Natural killer cell (primary cell): ENCODE measurements around the gene DCTN2. TPM values are rescaled to one million over a fixed set of nuclear protein-coding genes. Genes with fewer than 3 reads are reported as not detected.
A peak's percentile ranks its signal among the peaks of the same experiment; 100 is the strongest.
"Not testable (repeated sequence)": the region's sequence is repeated elsewhere in the genome, so short reads cannot be mapped to it uniquely, and the experiment has no call there.

Source experiments
- ATAC-seq, 3 donors: fragments of 150-1000 bp in 2 of 3; fragments of 200-7000 bp in 1 of 3; cut with Tn5 transposase; 1 replicate in 1 of 3; 2 replicates in 2 of 3; pipeline ENCODE4 v1.10.0; 2021; ENCODE audit warnings: mild to moderate bottlenecking in 2 of 3, moderate library complexity in 2 of 3
- DNase-seq, 2 donors: peaks; one replicate each; pipeline versions ENCODE4 v3.0.0 to v3.0.0-alpha.2; 2013 to 2021; ENCODE audit warnings: mixed read lengths in 1 of 2
- H3K27ac ChIP-seq: one replicate; pipeline ENCODE4 v1.5.1; 2013; ENCODE audit warnings: mild to moderate bottlenecking, low read length
- H3K27me3 ChIP-seq: one replicate; pipeline ENCODE4 v1.6.1; 2013; ENCODE audit warnings: low read length; ENCODE audit not compliant: control insufficient read depth, insufficient read depth
- H3K36me3 ChIP-seq: one replicate; pipeline ENCODE4 v1.6.1; 2013; ENCODE audit warnings: low read length; ENCODE audit not compliant: control insufficient read depth, insufficient read depth
- H3K4me1 ChIP-seq: one replicate; pipeline ENCODE4 v1.6.1; 2013; ENCODE audit warnings: low read length; ENCODE audit not compliant: control insufficient read depth, insufficient read depth
- H3K4me3 ChIP-seq: one replicate; pipeline ENCODE4 v1.5.1; 2013; ENCODE audit warnings: low read length
- H3K9me3 ChIP-seq: one replicate; pipeline ENCODE4 v1.6.1; 2013; ENCODE audit warnings: low read length; ENCODE audit not compliant: control insufficient read depth, insufficient read depth
- H3K27ac Mint-ChIP-seq, 2 donors: one replicate each; pipeline ENCODE4 v1.8.0; 2022; ENCODE audit warnings: mild to moderate bottlenecking in 2 of 2, mixed read lengths in 2 of 2, moderate library complexity in 1 of 2
- H3K27me3 Mint-ChIP-seq, 2 donors: one replicate each; pipeline ENCODE4 v1.8.0; 2022; ENCODE audit warnings: low read depth in 2 of 2, mixed read lengths in 2 of 2
- H3K36me3 Mint-ChIP-seq: one replicate; pipeline ENCODE4 v1.8.0; 2022; ENCODE audit warnings: mixed read lengths
- H3K4me1 Mint-ChIP-seq, 2 donors: one replicate each; pipeline ENCODE4 v1.8.0; 2022; ENCODE audit warnings: mixed read lengths in 2 of 2
- H3K4me3 Mint-ChIP-seq: one replicate; pipeline ENCODE4 v1.8.0; 2022; ENCODE audit warnings: mild to moderate bottlenecking, moderate library complexity, mixed read lengths
- H3K9me3 Mint-ChIP-seq, 2 donors: one replicate each; pipeline ENCODE4 v1.8.0; 2022; ENCODE audit warnings: mixed read lengths in 2 of 2
- WGBS: methylation state at CpG from one replicate; pipeline ENCODE4 v1.1.7; 2013; ENCODE audit warnings: missing lambda C conversion rate; ENCODE audit not compliant: insufficient coverage; 5-methylcytosine and 5-hydroxymethylcytosine counted together
- intact Hi-C: fragments of 100-400 bp; cut with micrococcal nuclease; formaldehyde crosslinking; loops from one replicate; pipeline ENCODE4 v1.14.2; 2022
- total RNA-seq, 4 donors: library from RNA; stranded (reverse); fragments of 120-200 nt in 1 of 4; gene quantifications; one replicate each; pipeline versions ENCODE4 v1.2.3 to v1.2.4, GENCODE V29; 2013 to 2022
- TF ChIP-seq, protein P1 (sequence below): fragments of 200-600 bp; IDR thresholded peaks from one replicate; pipeline ENCODE4 v1.8.0; 2022; ENCODE audit warnings: antibody characterized with exemption

The DCTN2 gene
- total RNA-seq, 3 donors from 2014 or later (not counting 1 experiment from before 2014, with no cell fraction given), result 65.5 to 76.5 (median 71.8) TPM

DNA sequence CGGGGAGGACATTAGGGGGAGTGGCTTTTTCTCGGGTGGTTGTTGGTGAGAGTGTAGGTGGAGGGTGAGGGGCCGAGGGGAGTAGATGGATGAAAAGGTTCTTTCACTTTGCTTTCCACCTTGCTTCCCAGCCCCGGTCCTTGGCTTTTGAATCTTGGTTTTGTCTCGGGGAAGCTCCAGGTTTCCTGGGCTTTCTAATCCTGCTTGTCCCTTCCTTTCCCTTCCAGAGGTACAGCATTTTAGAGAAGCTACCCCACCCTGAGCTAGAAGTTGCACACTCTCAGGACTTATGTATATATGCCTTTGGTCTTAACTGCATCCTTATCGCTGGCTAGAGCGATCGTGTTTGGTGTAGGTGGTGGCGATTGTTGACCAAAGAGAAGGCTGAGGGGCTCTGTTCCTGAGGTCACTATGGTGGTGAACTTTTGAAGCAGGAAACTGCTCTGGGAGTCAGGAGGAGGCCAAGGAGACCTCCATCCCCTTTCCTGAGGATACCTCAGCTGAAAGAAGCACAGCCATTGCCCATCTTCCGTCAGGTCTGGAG is 44.9 kb upstream of the DCTN2 start:
- peak overlapping the region; percentile 67 for H3K27ac ChIP-seq
- Mint-ChIP-seq H3K36me3 (peaks cover 5% of the 10 kb centered on the region), H3K27ac (peak overlapping the region; percentile 81 to 92), H3K9me3 (no peaks in the 10 kb centered on the region), H3K27me3 (no peaks in the 10 kb centered on the region), H3K4me1 (peaks cover 36 to 39% of the 10 kb centered on the region in 2 donors), H3K4me3 (peak overlapping the region; percentile 92)
- DNase-seq, result no peak
- peaks cover 3% of the 10 kb centered on the region for H3K27me3 ChIP-seq
- peaks cover 23% of the 10 kb centered on the region for H3K4me1 ChIP-seq
- intact Hi-C loops, result loop anchor here (2.0 to 5.0 kb wide), 2 partner anchors 13 to 150 kb away; partner anchors contain the start of gene DTX3
- H3K4me3 ChIP-seq, result peak overlapping the region; percentile 86
- TF ChIP-seq, protein P1, sequence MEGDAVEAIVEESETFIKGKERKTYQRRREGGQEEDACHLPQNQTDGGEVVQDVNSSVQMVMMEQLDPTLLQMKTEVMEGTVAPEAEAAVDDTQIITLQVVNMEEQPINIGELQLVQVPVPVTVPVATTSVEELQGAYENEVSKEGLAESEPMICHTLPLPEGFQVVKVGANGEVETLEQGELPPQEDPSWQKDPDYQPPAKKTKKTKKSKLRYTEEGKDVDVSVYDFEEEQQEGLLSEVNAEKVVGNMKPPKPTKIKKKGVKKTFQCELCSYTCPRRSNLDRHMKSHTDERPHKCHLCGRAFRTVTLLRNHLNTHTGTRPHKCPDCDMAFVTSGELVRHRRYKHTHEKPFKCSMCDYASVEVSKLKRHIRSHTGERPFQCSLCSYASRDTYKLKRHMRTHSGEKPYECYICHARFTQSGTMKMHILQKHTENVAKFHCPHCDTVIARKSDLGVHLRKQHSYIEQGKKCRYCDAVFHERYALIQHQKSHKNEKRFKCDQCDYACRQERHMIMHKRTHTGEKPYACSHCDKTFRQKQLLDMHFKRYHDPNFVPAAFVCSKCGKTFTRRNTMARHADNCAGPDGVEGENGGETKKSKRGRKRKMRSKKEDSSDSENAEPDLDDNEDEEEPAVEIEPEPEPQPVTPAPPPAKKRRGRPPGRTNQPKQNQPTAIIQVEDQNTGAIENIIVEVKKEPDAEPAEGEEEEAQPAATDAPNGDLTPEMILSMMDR, result no peak
- no peak for ATAC-seq
- whole genome bisulfite sequencing, result 64% methylated on average over 10 of the region's 10 CpGs
- H3K9me3 ChIP-seq, result no peaks in the 10 kb centered on the region
- H3K36me3 ChIP-seq, result peaks cover 15% of the 10 kb centered on the region

DNA sequence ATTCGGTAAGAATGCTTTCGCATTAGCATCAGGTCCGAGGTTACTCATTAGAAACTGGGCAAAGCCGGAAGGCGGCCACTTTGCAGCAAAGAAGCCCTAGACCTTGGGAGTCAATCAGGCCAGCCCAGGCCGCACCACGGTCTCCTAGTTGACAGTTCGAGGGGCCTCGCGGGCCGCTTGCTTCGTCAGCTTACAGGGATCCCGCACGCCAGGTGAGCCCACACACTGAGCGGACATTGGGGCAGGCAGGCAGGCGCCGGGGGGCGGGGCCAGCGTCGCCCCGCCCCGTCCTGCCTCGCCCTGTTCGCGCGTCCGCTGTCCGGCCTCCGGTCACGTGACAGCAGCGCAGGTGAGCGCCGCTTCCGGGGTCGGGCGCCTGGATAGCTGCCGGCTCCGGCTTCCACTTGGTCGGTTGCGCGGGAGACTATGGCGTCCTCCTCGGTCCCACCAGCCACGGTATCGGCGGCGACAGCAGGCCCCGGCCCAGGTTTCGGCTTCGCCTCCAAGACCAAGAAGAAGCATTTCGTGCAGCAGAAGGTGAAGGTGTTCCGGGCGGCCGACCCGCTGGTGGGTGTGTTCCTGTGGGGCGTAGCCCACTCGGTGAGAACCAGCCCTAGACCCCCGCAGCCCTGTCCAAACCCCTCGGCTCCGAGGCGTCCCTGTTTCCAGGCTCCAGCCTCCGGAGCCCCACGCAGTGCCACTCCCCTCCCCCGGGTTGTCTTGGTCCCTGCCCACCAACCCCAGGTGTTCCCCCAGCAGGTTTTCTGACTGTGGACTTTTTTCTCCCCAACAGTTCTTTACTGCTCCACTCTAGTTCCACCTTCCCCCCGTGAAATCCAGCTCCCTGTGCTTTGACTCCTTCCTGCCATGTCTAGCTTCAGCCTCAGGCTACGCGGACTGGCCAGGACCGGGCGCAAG is 44.1 kb upstream of the DCTN2 start, which contains the start of gene PIP4K2C:
TSS of gene PIP4K2C (plus strand) at position 329 of the 918 bp plus-strand sequence. CDS start at position 427, 98 bp downstream.
- Mint-ChIP-seq H3K27ac (peak within 1 kb of the TSS; percentile 81 to 92), H3K9me3 (no peaks in the 10 kb centered on the region), H3K36me3 (no peaks in the 10 kb centered on the region), H3K27me3 (no peaks in the 10 kb centered on the region), H3K4me3 (peak within 1 kb of the TSS; percentile 92), H3K4me1 (peaks cover 36 to 39% of the 10 kb centered on the region in 2 donors)
- intact Hi-C loops, result loop anchor here (2.0 to 5.0 kb wide), 2 partner anchors 14 to 151 kb away; partner anchors contain the start of gene DTX3
- Histone ChIP-seq H3K27ac (peak within 1 kb of the TSS; percentile 72), H3K27me3 (peaks cover 3% of the 10 kb centered on the region), H3K4me1 (peaks cover 23% of the 10 kb centered on the region), H3K4me3 (peak within 1 kb of the TSS; percentile 86), H3K9me3 (no peaks in the 10 kb centered on the region), H3K36me3 (peaks cover 10% of the 10 kb centered on the region)
- peak; percentile 93 to 96 (median 93) for ATAC-seq
- TF ChIP-seq, protein P1, result no peak
- peak; percentile 68 to 92 for DNase-seq
- 1% methylated on average over 69 of the region's 69 CpGs for WGBS

DNA sequence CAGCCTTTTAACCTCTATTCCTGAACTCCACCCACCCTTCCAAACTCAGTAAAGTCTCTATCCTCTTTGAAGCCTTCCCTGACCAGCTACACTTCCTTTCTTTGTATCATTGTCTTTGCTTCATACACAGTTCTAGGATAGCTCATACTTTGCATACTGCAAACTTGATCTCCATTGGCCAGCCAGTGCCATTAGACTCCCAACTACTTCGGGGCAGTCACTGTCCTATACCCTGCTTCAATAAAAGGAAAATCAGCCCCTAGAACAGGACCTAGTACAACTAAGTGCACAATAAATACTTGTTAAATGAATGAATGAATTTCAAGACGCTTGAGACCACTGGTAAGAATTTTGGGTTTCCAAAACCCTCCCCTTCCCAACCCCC is 43.5 kb upstream of the DCTN2 start:
- peaks cover 4% of the 10 kb centered on the region for H3K36me3 ChIP-seq
- H3K27me3 ChIP-seq, result peaks cover 3% of the 10 kb centered on the region
- Mint-ChIP-seq H3K4me1 (peaks cover 36 to 39% of the 10 kb centered on the region in 2 donors), H3K4me3 (peak overlapping the region; percentile 92), H3K9me3 (no peaks in the 10 kb centered on the region), H3K36me3 (no peaks in the 10 kb centered on the region), H3K27me3 (peaks cover 0 to 3% of the 10 kb centered on the region in 2 donors), H3K27ac (peak overlapping the region; percentile 81 to 92)
- no peak for DNase-seq
- TF ChIP-seq, protein P1, result no peak
- H3K4me3 ChIP-seq, result peak overlapping the region; percentile 86
- peak overlapping the region; percentile 72 for H3K27ac ChIP-seq
- intact Hi-C loops, result loop anchor here (2.0 to 5.0 kb wide), 2 partner anchors 14 to 152 kb away; partner anchors contain the start of gene DTX3
- ATAC-seq, result no peak
- WGBS, result 20% methylated on average over 2 of the region's 2 CpGs
- peaks cover 23% of the 10 kb centered on the region for H3K4me1 ChIP-seq
- H3K9me3 ChIP-seq, result no peaks in the 10 kb centered on the region

DNA sequence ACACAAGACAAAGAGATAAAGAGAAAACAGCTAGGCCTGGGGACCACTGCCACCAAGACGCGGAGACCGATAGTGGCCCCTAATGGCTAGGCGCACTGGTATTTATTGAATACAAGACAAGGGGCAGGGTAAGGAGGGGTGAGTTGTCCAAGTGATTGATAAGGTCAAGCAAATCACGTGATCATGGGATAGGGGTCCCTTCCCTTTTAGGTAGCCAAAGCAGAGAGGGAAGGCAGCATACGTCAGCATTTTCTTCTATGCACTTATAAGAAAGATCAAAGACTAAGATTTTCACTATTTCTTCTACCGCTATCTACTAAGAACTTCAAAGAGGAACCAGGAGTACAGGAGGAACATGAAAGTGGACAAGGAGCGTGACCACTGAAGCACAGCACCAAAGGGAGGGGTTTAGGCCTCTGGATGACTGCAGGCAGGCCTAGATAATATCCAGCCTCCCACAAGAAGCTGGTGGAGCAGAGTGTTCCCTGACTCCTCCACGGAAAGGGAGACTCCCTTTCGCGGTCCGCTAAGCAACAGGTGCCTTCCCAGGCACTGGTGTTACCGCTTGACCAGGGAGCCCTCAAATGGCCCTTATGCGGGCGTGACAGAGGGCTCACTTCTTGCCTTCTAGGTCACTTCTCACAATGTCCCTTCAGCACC is 42.1 kb upstream of the DCTN2 start:
- H3K27ac ChIP-seq, H3K4me3 ChIP-seq, H3K36me3 Mint-ChIP-seq, H3K9me3 Mint-ChIP-seq, H3K9me3 ChIP-seq, H3K27ac Mint-ChIP-seq, H3K36me3 ChIP-seq, ATAC-seq, intact Hi-C loops, H3K27me3 ChIP-seq, H3K27me3 Mint-ChIP-seq, H3K4me3 Mint-ChIP-seq: not testable (repeated sequence)
- 92% methylated on average over 15 of the region's 15 CpGs for WGBS
- H3K4me1 ChIP-seq, result peaks cover 23% of the 10 kb centered on the region
- DNase-seq, result peak in 1 of 2 donors; percentile 1
- H3K4me1 Mint-ChIP-seq, result peaks cover 32 to 36% of the 10 kb centered on the region in 2 donors
